ENCODE measurements around the gene LRRC4B. TPM values are rescaled to one million over a fixed set of nuclear protein-coding genes. Genes with fewer than 3 reads are reported as not detected.

LRRC4B gene
- total and polyA plus RNA-seq, 2 of the 8 experiments (the other 6 are each of a cell fraction or from before 2014, with no cell fraction given), result 13.4 to 21.2 TPM

DNA sequence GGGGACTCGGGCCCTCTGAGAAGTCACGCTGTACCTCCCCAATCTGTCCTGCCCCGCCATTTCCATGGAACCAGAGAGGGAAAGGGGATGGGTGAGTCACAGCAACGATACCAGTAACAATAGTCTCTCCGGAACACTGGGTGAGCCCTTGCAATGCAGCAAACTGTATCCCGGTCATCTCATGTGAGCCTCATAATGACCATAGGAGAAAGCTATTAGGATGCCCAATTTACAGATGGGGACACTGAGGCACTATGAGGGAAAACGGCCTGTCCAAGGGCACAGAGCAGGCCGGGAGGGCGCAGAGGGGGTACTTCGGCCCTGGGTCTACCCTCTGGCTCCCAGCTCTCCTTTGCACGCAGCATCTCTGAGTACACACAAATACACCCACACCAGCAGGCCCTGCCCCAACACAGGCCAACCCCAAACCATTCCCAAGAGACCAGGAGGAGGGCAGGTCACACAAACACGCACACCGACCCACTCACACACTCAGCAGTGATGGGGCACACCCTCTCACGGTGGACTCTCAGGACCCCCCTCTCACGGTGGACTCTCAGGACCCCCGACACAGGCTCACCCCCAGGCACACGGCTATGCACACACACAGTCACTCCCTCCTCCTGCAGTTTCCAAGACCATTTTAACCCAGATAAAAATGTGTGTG lies 18.2 kb downstream of the LRRC4B start:
- ChIA-PET POLR2A (ENCODE audit: partially characterized antibody) (interaction anchor here (0.7 to 1.4 kb wide), 4 partner anchors 12 to 845 kb away, joined by 3 to 4 read pairs (median 3); no protein-coding TSS in a partner anchor), CTCF (ENCODE audit: partially characterized antibody) (interaction anchor here (0.9 to 1.6 kb wide), 6 partner anchors 9 to 167 kb away, joined by 3 to 13 read pairs (median 3); no protein-coding TSS in a partner anchor)
- Histone ChIP-seq H4K20me1 (replicated peaks in 1 of 2; ENCODE audit: control insufficient read depth in 1 of 2, insufficient read depth in 2 of 2, low read length in 2 of 2) (peaks cover 3 to 17% of the 10 kb centered on the region in 2 experiments), H4K8ac (ENCODE audit: extremely low read depth, insufficient read depth, low read length) (no peak overlapping the region), H2BK120ac (replicated peaks; ENCODE audit: low read depth, low read length) (no peak overlapping the region), H3K14ac (ENCODE audit: insufficient read length) (no peak overlapping the region), H3K79me1 (ENCODE audit: low read depth, low read length) (no peaks in the 10 kb centered on the region), H2AK5ac (ENCODE audit: low read depth, low read length) (0 out of 2 replicates have a peak overlapping the region, but pooled peaks have one; percentile 44), H3K18ac (ENCODE audit: extremely low read depth, low read length) (no peak overlapping the region; the same call in 1 of the 2 replicates), H3K23ac (ENCODE audit: insufficient read length) (no peak overlapping the region), H3K9ac (replicated peaks in 1 of 4; ENCODE audit: extremely low read depth in 1 of 4, low read depth in 3 of 4, low read length in 3 of 4) (no peak overlapping the region), H3K56ac (replicated peaks; ENCODE audit: insufficient read length, low read depth, low read length) (no peak overlapping the region), H3K23me2 (ENCODE audit: low read depth, low read length) (peaks cover 9% of the 10 kb centered on the region), H4K5ac (ENCODE audit: insufficient read length, low read depth, low read length) (no peak overlapping the region), H2BK12ac (ENCODE audit: low read depth, low read length) (peak overlapping the region; percentile 72; the same call in 1 of the 2 replicates), H3K27me3 (replicated peaks in 1 of 4; ENCODE audit: control insufficient read depth in 3 of 4, extremely low read depth in 1 of 4, insufficient read depth in 3 of 4, low read length in 3 of 4) (peaks cover 0 to 37% (median 20%) of the 10 kb centered on the region in 4 experiments; a peak in 6 of 7 replicates), H3K4ac (replicated peaks; ENCODE audit: insufficient read length, low read depth, low read length) (no peak overlapping the region), H2AFZ (ENCODE audit: low read length) (no peak overlapping the region), H3K79me2 (ENCODE audit: control insufficient read depth in 1 of 2, insufficient read depth in 2 of 2, low read length in 2 of 2) (no peaks in the 10 kb centered on the region; a peak in 1 of 4 replicates), H3K4me3 (ENCODE audit: extremely low read depth in 1 of 4, insufficient read depth in 2 of 4, low read depth in 3 of 4, low read length in 4 of 4) (no peak overlapping the region), H3K4me1 (replicated peaks in 1 of 4; ENCODE audit: control insufficient read depth in 3 of 4, insufficient read depth in 4 of 4, low read length in 3 of 4) (peaks cover 0 to 18% (median 3%) of the 10 kb centered on the region in 4 experiments; a peak in 6 of 7 replicates), H2BK20ac (ENCODE audit: low read length) (no peak overlapping the region), H3K4me2 (ENCODE audit: insufficient read depth in 1 of 2, low read depth in 2 of 2, low read length in 2 of 2) (peak overlapping the region; percentile 74 to 94; a peak in 2 of 4 replicates), H4K91ac (replicated peaks; ENCODE audit: insufficient read length, low read length) (no peak overlapping the region), H3K36me3 (ENCODE audit: control insufficient read depth in 2 of 4, insufficient read depth in 4 of 4, low read length in 3 of 4) (no peaks in the 10 kb centered on the region), H2BK5ac (ENCODE audit: low read depth, low read length) (no peak overlapping the region; the same call in 1 of the 2 replicates), H3K27ac (ENCODE audit: low read depth, low read length) (no peak overlapping the region), H3K9me3 (ENCODE audit: insufficient read depth in 2 of 2, low read depth in 1 of 2, low read length in 1 of 2) (no peaks in the 10 kb centered on the region), H2BK15ac (ENCODE audit: low read length) (no peak overlapping the region)
- 84% methylated on average over 17 of the region's 17 CpGs; no CpG with 5 or more reads in 1 of the 2 experiments for WGBS, 2 experiments (ENCODE audit: extremely low coverage in 1 of 2, insufficient coverage in 1 of 2, insufficient read length in 1 of 2, insufficient replicate concordance in 2 of 2, low coverage in 1 of 2, low lambda C conversion rate in 2 of 2, missing lambda C conversion rate in 1 of 2)
- no peak for DNase-seq (ENCODE audit: low read depth in 1 of 2, low spot score in 2 of 2)
- FAIRE-seq, result no peak
- TF ChIP-seq SIN3A (conservative IDR thresholded peaks at IDR 0.05 in 1 of 2, IDR thresholded peaks at IDR 0.05 in 1 of 2; ENCODE audit: low read depth in 1 of 2, low read length in 2 of 2) (no peak), SIRT6 (IDR thresholded peaks at IDR 0.05; ENCODE audit: low read length) (no peak), SP4 (IDR thresholded peaks at IDR 0.05; ENCODE audit: low read length) (no peak), POLR2AphosphoS5 (IDR thresholded peaks at IDR 0.05; ENCODE audit: low read depth, low read length) (no peak), SP1 (IDR thresholded peaks at IDR 0.05; ENCODE audit: low read depth, low read length) (no peak), TCF12 (IDR thresholded peaks at IDR 0.05; ENCODE audit: low read depth, low read length) (no peak), CEBPB (IDR thresholded peaks at IDR 0.05; ENCODE audit: low read depth, low read length) (no peak), KDM1A (IDR thresholded peaks at IDR 0.05; ENCODE audit: borderline replicate concordance, low read length) (no peak), POLR2A (IDR thresholded peaks at IDR 0.05; ENCODE audit: control extremely low read depth in 1 of 2, low read depth in 2 of 2, low read length in 2 of 2) (no peak), TAF1 (IDR thresholded peaks at IDR 0.05; ENCODE audit: low read depth, low read length) (no peak), CTBP2 (IDR thresholded peaks at IDR 0.05; ENCODE audit: borderline replicate concordance, insufficient read depth, insufficient read length, low read length) (no peak)
- TF ChIP-seq, protein P1, sequence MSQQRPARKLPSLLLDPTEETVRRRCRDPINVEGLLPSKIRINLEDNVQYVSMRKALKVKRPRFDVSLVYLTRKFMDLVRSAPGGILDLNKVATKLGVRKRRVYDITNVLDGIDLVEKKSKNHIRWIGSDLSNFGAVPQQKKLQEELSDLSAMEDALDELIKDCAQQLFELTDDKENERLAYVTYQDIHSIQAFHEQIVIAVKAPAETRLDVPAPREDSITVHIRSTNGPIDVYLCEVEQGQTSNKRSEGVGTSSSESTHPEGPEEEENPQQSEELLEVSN (IDR thresholded peaks at IDR 0.05), result no peak
